HEK293 (cell line): ENCODE results near the gene FLNC.

ENCODE experiments used
- KLF7 ChIP-seq: fragments of 450-650 bp; formaldehyde crosslinking; IDR thresholded peaks from 2 replicates; pipeline ENCODE4 v1.5.1; 2016; ENCODE audit warnings: missing biosample characterization, missing genetic modification characterization, borderline replicate concordance
- TCF7L2 ChIP-seq: IDR thresholded peaks from 2 replicates; pipeline ENCODE4 v1.6.1; 2011; ENCODE audit warnings: low read depth, mild to moderate bottlenecking, inconsistent platforms, low read length, moderate library complexity, borderline replicate concordance
- ZFP41 ChIP-seq: fragments of 450-650 bp; formaldehyde crosslinking; IDR thresholded peaks from 2 replicates; pipeline ENCODE4 v1.5.1; 2016; ENCODE audit warnings: missing biosample characterization, missing genetic modification characterization, borderline replicate concordance
- ZNF138 ChIP-seq: fragments of 450-650 bp; formaldehyde crosslinking; IDR thresholded peaks from 2 replicates; pipeline ENCODE4 v1.5.1; 2016; ENCODE audit warnings: missing biosample characterization, missing genetic modification characterization, borderline replicate concordance
- ZNF174 ChIP-seq: fragments of 450-650 bp; formaldehyde crosslinking; IDR thresholded peaks from 2 replicates; pipeline ENCODE4 v1.5.0; 2017; ENCODE audit warnings: missing biosample characterization, mild to moderate bottlenecking, missing genetic modification characterization
- ZNF202 ChIP-seq: fragments of 450-650 bp; formaldehyde crosslinking; IDR thresholded peaks from 2 replicates; pipeline ENCODE4 v1.5.1; 2016; ENCODE audit warnings: missing biosample characterization, missing genetic modification characterization, borderline replicate concordance
- ZNF354C ChIP-seq: fragments of 450-650 bp; formaldehyde crosslinking; IDR thresholded peaks from 2 replicates; pipeline ENCODE4 v1.5.1; 2016; ENCODE audit warnings: missing biosample characterization, missing genetic modification characterization, low read depth, borderline replicate concordance
- TF ChIP-seq, protein P1 (sequence below): fragments of 450-650 bp; formaldehyde crosslinking; IDR thresholded peaks from 2 replicates; pipeline ENCODE4 v1.5.1; 2016; ENCODE audit warnings: missing biosample characterization, missing genetic modification characterization
- TF ChIP-seq, protein P2 (sequence below): fragments of 450-650 bp; formaldehyde crosslinking; IDR thresholded peaks from 2 replicates; pipeline ENCODE4 v1.5.1; 2016; ENCODE audit warnings: missing biosample characterization, missing genetic modification characterization
- TF ChIP-seq, protein P3 (sequence below): fragments of 450-650 bp; formaldehyde crosslinking; IDR thresholded peaks from 2 replicates; pipeline ENCODE4 v1.5.1; 2016; ENCODE audit warnings: missing biosample characterization, missing genetic modification characterization
- TF ChIP-seq, protein P4 (sequence below): fragments of 450-650 bp; formaldehyde crosslinking; IDR thresholded peaks from 2 replicates; pipeline ENCODE4 v1.5.1; 2016; ENCODE audit warnings: missing biosample characterization, missing genetic modification characterization

DNA sequence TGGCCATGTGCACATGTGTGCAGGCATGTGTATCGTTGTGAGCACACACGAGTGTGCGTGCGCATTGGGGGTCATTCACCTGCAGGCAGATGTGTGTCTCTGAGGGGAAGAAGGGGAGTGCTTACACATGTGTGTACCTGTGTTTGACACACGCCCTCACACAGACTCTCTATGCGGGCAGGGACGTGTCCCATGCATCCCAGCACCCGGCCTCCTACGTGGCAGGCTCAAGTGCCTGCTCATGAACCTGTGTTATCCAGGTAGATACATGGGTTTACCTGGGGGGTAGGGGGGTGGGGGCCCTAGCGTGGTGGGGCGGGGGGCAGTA lies 61.7 kb downstream of the FLNC start:
- TF ChIP-seq, protein P1, sequence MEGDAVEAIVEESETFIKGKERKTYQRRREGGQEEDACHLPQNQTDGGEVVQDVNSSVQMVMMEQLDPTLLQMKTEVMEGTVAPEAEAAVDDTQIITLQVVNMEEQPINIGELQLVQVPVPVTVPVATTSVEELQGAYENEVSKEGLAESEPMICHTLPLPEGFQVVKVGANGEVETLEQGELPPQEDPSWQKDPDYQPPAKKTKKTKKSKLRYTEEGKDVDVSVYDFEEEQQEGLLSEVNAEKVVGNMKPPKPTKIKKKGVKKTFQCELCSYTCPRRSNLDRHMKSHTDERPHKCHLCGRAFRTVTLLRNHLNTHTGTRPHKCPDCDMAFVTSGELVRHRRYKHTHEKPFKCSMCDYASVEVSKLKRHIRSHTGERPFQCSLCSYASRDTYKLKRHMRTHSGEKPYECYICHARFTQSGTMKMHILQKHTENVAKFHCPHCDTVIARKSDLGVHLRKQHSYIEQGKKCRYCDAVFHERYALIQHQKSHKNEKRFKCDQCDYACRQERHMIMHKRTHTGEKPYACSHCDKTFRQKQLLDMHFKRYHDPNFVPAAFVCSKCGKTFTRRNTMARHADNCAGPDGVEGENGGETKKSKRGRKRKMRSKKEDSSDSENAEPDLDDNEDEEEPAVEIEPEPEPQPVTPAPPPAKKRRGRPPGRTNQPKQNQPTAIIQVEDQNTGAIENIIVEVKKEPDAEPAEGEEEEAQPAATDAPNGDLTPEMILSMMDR = no peak
- TF ChIP-seq ZFP41 (tag by site-specific recombination) (no peak), TCF7L2 (no peak), KLF7 (tag by site-specific recombination) (no peak), ZNF202 (no peak), ZNF354C (no peak), ZNF138 (no peak), ZNF174 (tag by site-specific recombination) (no peak)
- TF ChIP-seq, protein P2, sequence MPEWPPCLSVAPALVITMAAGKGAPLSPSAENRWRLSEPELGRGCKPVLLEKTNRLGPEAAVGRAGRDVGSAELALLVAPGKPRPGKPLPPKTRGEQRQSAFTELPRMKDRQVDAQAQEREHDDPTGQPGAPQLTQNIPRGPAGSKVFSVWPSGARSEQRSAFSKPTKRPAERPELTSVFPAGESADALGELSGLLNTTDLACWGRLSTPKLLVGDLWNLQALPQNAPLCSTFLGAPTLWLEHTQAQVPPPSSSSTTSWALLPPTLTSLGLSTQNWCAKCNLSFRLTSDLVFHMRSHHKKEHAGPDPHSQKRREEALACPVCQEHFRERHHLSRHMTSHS = no peak
- TF ChIP-seq, protein P3, sequence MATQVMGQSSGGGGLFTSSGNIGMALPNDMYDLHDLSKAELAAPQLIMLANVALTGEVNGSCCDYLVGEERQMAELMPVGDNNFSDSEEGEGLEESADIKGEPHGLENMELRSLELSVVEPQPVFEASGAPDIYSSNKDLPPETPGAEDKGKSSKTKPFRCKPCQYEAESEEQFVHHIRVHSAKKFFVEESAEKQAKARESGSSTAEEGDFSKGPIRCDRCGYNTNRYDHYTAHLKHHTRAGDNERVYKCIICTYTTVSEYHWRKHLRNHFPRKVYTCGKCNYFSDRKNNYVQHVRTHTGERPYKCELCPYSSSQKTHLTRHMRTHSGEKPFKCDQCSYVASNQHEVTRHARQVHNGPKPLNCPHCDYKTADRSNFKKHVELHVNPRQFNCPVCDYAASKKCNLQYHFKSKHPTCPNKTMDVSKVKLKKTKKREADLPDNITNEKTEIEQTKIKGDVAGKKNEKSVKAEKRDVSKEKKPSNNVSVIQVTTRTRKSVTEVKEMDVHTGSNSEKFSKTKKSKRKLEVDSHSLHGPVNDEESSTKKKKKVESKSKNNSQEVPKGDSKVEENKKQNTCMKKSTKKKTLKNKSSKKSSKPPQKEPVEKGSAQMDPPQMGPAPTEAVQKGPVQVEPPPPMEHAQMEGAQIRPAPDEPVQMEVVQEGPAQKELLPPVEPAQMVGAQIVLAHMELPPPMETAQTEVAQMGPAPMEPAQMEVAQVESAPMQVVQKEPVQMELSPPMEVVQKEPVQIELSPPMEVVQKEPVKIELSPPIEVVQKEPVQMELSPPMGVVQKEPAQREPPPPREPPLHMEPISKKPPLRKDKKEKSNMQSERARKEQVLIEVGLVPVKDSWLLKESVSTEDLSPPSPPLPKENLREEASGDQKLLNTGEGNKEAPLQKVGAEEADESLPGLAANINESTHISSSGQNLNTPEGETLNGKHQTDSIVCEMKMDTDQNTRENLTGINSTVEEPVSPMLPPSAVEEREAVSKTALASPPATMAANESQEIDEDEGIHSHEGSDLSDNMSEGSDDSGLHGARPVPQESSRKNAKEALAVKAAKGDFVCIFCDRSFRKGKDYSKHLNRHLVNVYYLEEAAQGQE (tag by site-specific recombination) = no peak
- TF ChIP-seq, protein P4, sequence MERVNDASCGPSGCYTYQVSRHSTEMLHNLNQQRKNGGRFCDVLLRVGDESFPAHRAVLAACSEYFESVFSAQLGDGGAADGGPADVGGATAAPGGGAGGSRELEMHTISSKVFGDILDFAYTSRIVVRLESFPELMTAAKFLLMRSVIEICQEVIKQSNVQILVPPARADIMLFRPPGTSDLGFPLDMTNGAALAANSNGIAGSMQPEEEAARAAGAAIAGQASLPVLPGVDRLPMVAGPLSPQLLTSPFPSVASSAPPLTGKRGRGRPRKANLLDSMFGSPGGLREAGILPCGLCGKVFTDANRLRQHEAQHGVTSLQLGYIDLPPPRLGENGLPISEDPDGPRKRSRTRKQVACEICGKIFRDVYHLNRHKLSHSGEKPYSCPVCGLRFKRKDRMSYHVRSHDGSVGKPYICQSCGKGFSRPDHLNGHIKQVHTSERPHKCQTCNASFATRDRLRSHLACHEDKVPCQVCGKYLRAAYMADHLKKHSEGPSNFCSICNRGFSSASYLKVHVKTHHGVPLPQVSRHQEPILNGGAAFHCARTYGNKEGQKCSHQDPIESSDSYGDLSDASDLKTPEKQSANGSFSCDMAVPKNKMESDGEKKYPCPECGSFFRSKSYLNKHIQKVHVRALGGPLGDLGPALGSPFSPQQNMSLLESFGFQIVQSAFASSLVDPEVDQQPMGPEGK (tag by site-specific recombination) = no peak
